ENCODE results near the gene COL5A2.

The COL5A2 gene

DNA sequence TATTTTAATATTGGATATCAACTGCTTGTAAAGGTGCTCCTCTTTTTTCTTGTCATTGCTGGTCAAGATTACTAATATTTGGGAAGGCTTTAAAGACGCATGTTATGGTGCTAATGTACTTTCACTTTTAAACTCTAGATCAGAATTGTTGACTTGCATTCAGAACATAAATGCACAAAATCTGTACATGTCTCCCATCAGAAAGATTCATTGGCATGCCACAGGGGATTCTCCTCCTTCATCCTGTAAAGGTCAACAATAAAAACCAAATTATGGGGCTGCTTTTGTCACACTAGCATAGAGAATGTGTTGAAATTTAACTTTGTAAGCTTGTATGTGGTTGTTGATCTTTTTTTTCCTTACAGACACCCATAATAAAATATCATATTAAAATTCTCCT, 167.2 kb downstream of the COL5A2 start:
- DNase-seq (ENCODE audit: insufficient read length) (no peak), FAIRE-seq (no peak)
- no peak for TF ChIP-seq TAF1 (IDR thresholded peaks at IDR 0.05; ENCODE audit: borderline replicate concordance, low read depth, low read length)
- TF ChIP-seq POLR2A (IDR thresholded peaks at IDR 0.05; ENCODE audit: low read depth, low read length) = no peak
- TF ChIP-seq POLR2AphosphoS5 (IDR thresholded peaks at IDR 0.05; ENCODE audit: low read depth, low read length) = no peak

- FAIRE-seq = no peak
- no peak for DNase-seq (ENCODE audit: insufficient read length)
- TF ChIP-seq POLR2AphosphoS5 (IDR thresholded peaks at IDR 0.05; ENCODE audit: low read depth, low read length) (no peak), POLR2A (IDR thresholded peaks at IDR 0.05; ENCODE audit: low read depth, low read length) (no peak), TAF1 (IDR thresholded peaks at IDR 0.05; ENCODE audit: borderline replicate concordance, low read depth, low read length) (no peak)
Measured at GRCh38 chr2:189010536-189010935, 169.0 kb downstream of the COL5A2 start.

DNA sequence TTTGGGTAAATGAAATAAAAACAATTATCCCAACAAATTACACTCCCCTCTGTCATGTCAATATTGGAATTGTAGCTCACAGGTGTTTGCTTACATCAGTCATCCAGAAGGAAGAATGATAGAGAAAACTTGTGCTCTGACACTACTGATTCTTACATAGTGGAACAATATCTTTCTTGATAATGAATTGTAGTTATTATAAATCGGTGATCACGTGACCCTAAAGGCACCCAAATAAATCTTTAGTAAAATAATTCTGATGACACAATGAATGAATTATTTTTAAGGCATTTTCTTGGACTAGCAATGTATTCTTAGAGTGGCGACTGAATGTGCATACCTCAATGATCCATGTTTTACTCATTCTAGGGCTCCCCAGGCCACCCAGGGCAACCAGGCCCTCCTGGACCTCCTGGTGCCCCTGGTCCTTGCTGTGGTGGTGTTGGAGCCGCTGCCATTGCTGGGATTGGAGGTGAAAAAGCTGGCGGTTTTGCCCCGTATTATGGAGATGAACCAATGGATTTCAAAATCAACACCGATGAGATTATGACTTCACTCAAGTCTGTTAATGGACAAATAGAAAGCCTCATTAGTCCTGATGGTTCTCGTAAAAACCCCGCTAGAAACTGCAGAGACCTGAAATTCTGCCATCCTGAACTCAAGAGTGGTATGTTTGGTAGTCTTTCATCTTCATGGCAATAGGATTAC, 170.9 kb downstream of the COL5A2 start:
- TF ChIP-seq POLR2AphosphoS5 (IDR thresholded peaks at IDR 0.05; ENCODE audit: low read depth, low read length) (no peak), TAF1 (IDR thresholded peaks at IDR 0.05; ENCODE audit: borderline replicate concordance, low read depth, low read length) (no peak), POLR2A (IDR thresholded peaks at IDR 0.05; ENCODE audit: low read depth, low read length) (no peak)
- FAIRE-seq (no peak), DNase-seq (ENCODE audit: insufficient read length) (no peak)

- FAIRE-seq (no peak), DNase-seq (ENCODE audit: insufficient read length) (no peak)
- TF ChIP-seq TAF1 (IDR thresholded peaks at IDR 0.05; ENCODE audit: borderline replicate concordance, low read depth, low read length) = no peak
- no peak for TF ChIP-seq POLR2AphosphoS5 (IDR thresholded peaks at IDR 0.05; ENCODE audit: low read depth, low read length)
- TF ChIP-seq POLR2A (IDR thresholded peaks at IDR 0.05; ENCODE audit: low read depth, low read length) = no peak
Measured at GRCh38 chr2:189002079-189002478, 177.5 kb downstream of the COL5A2 start.

- TF ChIP-seq POLR2AphosphoS5 (IDR thresholded peaks at IDR 0.05; ENCODE audit: low read depth, low read length) = no peak
- TF ChIP-seq POLR2A (IDR thresholded peaks at IDR 0.05; ENCODE audit: low read depth, low read length) = no peak
- no peak for TF ChIP-seq TAF1 (IDR thresholded peaks at IDR 0.05; ENCODE audit: borderline replicate concordance, low read depth, low read length)
- FAIRE-seq = no peak
- DNase-seq (ENCODE audit: insufficient read length) = no peak
Measured at GRCh38 chr2:189000221-189000620, 179.3 kb downstream of the COL5A2 start.

DNA sequence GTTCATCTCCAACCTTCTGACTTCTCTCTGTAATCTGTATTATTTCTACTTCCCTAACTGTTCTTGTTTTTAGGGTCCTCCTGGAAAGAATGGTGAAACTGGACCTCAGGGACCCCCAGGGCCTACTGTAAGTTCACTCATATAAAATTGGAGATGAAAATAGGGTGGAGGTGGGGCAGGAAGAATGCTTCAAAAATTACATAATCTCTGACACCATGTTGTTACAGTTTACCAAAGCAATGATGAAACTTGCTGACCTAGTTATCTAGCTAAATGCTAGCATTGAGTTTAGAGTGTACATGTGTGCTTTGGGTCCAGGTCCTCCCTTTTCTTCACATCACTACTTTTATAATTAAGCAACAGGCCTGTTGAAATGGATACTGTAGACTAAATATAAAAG, 182.3 kb downstream of the COL5A2 start:
- FAIRE-seq (no peak), DNase-seq (ENCODE audit: insufficient read length) (no peak)
- TF ChIP-seq TAF1 (IDR thresholded peaks at IDR 0.05; ENCODE audit: borderline replicate concordance, low read depth, low read length) (no peak), POLR2AphosphoS5 (IDR thresholded peaks at IDR 0.05; ENCODE audit: low read depth, low read length) (no peak), POLR2A (IDR thresholded peaks at IDR 0.05; ENCODE audit: low read depth, low read length) (no peak)

DNA sequence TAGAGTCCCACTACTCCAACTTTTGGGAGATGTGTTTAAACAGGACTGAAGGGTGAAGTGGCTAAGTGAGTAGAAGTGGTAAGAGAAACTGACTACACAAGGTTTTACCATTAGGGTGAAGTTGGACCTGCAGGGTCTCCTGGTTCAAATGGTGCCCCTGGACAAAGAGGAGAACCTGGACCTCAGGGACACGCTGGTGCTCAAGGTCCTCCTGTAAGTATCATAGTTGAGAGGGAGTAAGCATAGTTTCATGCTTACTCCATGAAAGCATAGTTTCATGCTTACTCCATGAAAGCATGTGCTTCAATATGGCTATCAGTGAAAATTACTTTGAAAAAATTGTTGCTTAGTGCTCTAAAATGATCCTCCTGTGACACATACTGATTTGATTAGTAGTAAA, 186.3 kb downstream of the COL5A2 start:
- DNase-seq (ENCODE audit: insufficient read length) (no peak), FAIRE-seq (no peak)
- TF ChIP-seq POLR2AphosphoS5 (IDR thresholded peaks at IDR 0.05; ENCODE audit: low read depth, low read length) (no peak), TAF1 (IDR thresholded peaks at IDR 0.05; ENCODE audit: borderline replicate concordance, low read depth, low read length) (no peak), POLR2A (IDR thresholded peaks at IDR 0.05; ENCODE audit: low read depth, low read length) (no peak)

DNA sequence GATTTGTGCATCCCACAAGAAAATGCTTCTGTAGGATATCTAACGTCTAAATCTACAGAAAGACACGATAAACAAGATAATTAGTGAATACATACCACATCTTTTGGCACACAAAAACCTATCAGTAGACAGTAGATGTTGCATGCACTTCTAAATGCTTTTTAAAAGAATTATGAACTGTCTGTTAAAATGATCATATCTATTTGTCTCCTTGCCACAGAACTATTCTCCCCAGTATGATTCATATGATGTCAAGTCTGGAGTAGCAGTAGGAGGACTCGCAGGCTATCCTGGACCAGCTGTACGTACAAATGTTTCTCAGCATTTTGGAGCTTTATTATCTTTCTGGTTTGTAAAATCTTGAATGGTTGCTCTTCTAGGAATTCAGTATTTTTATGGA, 192.7 kb downstream of the COL5A2 start:
- TF ChIP-seq POLR2A (IDR thresholded peaks at IDR 0.05; ENCODE audit: low read depth, low read length) = no peak
- TF ChIP-seq POLR2AphosphoS5 (IDR thresholded peaks at IDR 0.05; ENCODE audit: low read depth, low read length) = no peak
- TF ChIP-seq TAF1 (IDR thresholded peaks at IDR 0.05; ENCODE audit: borderline replicate concordance, low read depth, low read length) = no peak
- no peak for DNase-seq (ENCODE audit: insufficient read length)
- FAIRE-seq = no peak

DNA sequence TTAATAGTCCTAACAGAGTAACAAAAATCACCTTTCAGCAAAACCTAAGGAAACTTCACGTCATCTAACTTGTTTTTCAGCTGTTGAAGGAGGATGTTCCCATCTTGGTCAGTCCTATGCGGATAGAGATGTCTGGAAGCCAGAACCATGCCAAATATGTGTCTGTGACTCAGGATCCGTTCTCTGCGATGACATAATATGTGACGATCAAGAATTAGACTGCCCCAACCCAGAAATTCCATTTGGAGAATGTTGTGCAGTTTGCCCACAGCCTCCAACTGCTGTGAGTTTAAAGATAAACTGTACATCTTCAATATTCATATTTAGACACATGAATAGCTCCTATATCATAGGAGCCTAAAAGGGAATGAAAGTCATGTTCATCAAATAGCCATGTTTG, 194.9 kb downstream of the COL5A2 start:
- DNase-seq (ENCODE audit: insufficient read length) (no peak), FAIRE-seq (no peak)
- TF ChIP-seq TAF1 (IDR thresholded peaks at IDR 0.05; ENCODE audit: borderline replicate concordance, low read depth, low read length) = no peak
- no peak for TF ChIP-seq POLR2A (IDR thresholded peaks at IDR 0.05; ENCODE audit: low read depth, low read length)
- TF ChIP-seq POLR2AphosphoS5 (IDR thresholded peaks at IDR 0.05; ENCODE audit: low read depth, low read length) = no peak

- TF ChIP-seq POLR2AphosphoS5 (IDR thresholded peaks at IDR 0.05; ENCODE audit: low read depth, low read length) (no peak), POLR2A (IDR thresholded peaks at IDR 0.05; ENCODE audit: low read depth, low read length) (no peak), TAF1 (IDR thresholded peaks at IDR 0.05; ENCODE audit: borderline replicate concordance, low read depth, low read length) (no peak)
- DNase-seq (ENCODE audit: insufficient read length) = no peak
- FAIRE-seq = no peak
Measured at GRCh38 chr2:188984065-188984491, 195.5 kb downstream of the COL5A2 start.

GRCh38 chr2:188983427-188984064, 196.0 kb downstream of the COL5A2 start:
- TF ChIP-seq POLR2A (IDR thresholded peaks at IDR 0.05; ENCODE audit: low read depth, low read length) = no peak
- TF ChIP-seq TAF1 (IDR thresholded peaks at IDR 0.05; ENCODE audit: borderline replicate concordance, low read depth, low read length) = no peak
- no peak for TF ChIP-seq POLR2AphosphoS5 (IDR thresholded peaks at IDR 0.05; ENCODE audit: low read depth, low read length)
- FAIRE-seq (no peak), DNase-seq (ENCODE audit: insufficient read length) (no peak)

Data from GM12892 (cell line).